ENCODE measurements around the gene GUCA1A. TPM values are rescaled to one million over a fixed set of nuclear protein-coding genes. Genes with fewer than 3 reads are reported as not detected.

Gene GUCA1A
- total and polyA plus RNA-seq, 2 of the 4 experiments (the other 2 are of a cell fraction): 0.18 to 0.32 TPM

- no peaks in the 10 kb centered on the region for H4K20me1 ChIP-seq (ENCODE audit: insufficient read depth, low read length)
- no peak overlapping the region for H2BK20ac ChIP-seq (ENCODE audit: low read depth, low read length)
- H3K4me1 ChIP-seq (ENCODE audit: control insufficient read depth, insufficient read depth, low read length): peaks cover 3% of the 10 kb centered on the region; the same call in 1 of the 2 replicates
- no peak for ATAC-seq (ENCODE audit: low read depth)
- H3K36me3 ChIP-seq (ENCODE audit: control insufficient read depth, insufficient read depth, low read length): no peaks in the 10 kb centered on the region
- no peak overlapping the region for H3K4me2 ChIP-seq (ENCODE audit: low read depth, low read length)
- H3K4me3 ChIP-seq (ENCODE audit: insufficient read depth, low read depth, low read length): no peak overlapping the region
- H3K9me1 ChIP-seq (ENCODE audit: insufficient read depth, low read length): no peaks in the 10 kb centered on the region; the same call in 1 of the 2 replicates
- no peak for DNase-seq
- peak overlapping the region; percentile 72 for H2AK9ac ChIP-seq (replicated peaks; ENCODE audit: low read depth, low read length, poor library complexity)
- no peak overlapping the region for H4K5ac ChIP-seq (ENCODE audit: low read depth, low read length)
- no peak overlapping the region for H2AK5ac ChIP-seq (ENCODE audit: low read depth, low read length)
- H3K23ac ChIP-seq (ENCODE audit: low read depth, low read length): no peak overlapping the region
- H2AFZ ChIP-seq (replicated peaks; ENCODE audit: low read length, poor library complexity): no peak overlapping the region
- H3K56ac ChIP-seq (ENCODE audit: extremely low read depth, insufficient read depth, low read length): no peak overlapping the region
- H3K14ac ChIP-seq (replicated peaks; ENCODE audit: low read depth, low read length): no peak overlapping the region
- intact Hi-C loops (cut with micrococcal nuclease) (no loop called here), dilution Hi-C loops (cut with HindIII; ENCODE audit: low sequenced_read_pairs, unreplicated experiment) (no loop called here), in situ Hi-C loops (cut with MboI; ENCODE audit: low sequenced_read_pairs) (no loop called here)
- TF ChIP-seq MXI1 (IDR thresholded peaks at IDR 0.05; ENCODE audit: borderline replicate concordance, low read depth, low read length) (no peak), BHLHE40 (IDR thresholded peaks at IDR 0.05; ENCODE audit: low read depth, low read length) (no peak), CEBPB (IDR thresholded peaks at IDR 0.05; ENCODE audit: low read depth, low read length) (no peak), RFX5 (IDR thresholded peaks at IDR 0.05; ENCODE audit: low read depth, low read length) (no peak)
- no peak overlapping the region for H2BK120ac ChIP-seq (ENCODE audit: low read depth, low read length)
- H3K9me3 ChIP-seq (ENCODE audit: control insufficient read depth, insufficient read depth, low read length): no peaks in the 10 kb centered on the region
- H3K27ac ChIP-seq (ENCODE audit: insufficient read depth, low read length): no peak overlapping the region
- ChIA-PET POLR2A (ENCODE audit: unreplicated experiment) (no interaction called here), CTCF (interaction anchor here (0.6 kb wide), 1 partner anchor 20 kb away, joined by 3 read pairs; no protein-coding TSS in a partner anchor)
- H2BK5ac ChIP-seq (ENCODE audit: low read depth, low read length, poor library complexity, severe bottlenecking): no peak overlapping the region
- no peak overlapping the region for H3K9ac ChIP-seq (ENCODE audit: low read depth, low read length)
- no peak overlapping the region; the same call in 2 of the 3 replicates for H2BK15ac ChIP-seq (ENCODE audit: low read depth, low read length)
- H3K27me3 ChIP-seq (ENCODE audit: control insufficient read depth, insufficient read depth, low read length): peaks cover 12% of the 10 kb centered on the region
- no peak overlapping the region for H4K8ac ChIP-seq (ENCODE audit: low read depth in 2 of 2, low read length in 2 of 2)
- H3K79me1 ChIP-seq (ENCODE audit: low read depth in 1 of 2, low read length in 2 of 2): no peaks in the 10 kb centered on the region
- no peak overlapping the region for H3K4ac ChIP-seq (ENCODE audit: low read depth, low read length)
- no TSS peak for BruUV-seq (replicated peaks)
- no peak overlapping the region for H3K18ac ChIP-seq (ENCODE audit: low read depth, low read length)
- H4K91ac ChIP-seq (ENCODE audit: insufficient read depth, low read depth, low read length): no peak overlapping the region
- 75% methylated on average over 2 of the region's 3 CpGs; no CpG with 5 or more reads in 1 of the 2 experiments for WGBS, 2 experiments (ENCODE audit: extremely low coverage in 2 of 2, insufficient read length in 1 of 2)
These were observed 16.5 kb upstream of the GUCA1A start for GRCh38 chr6:42156638-42157037.

All from IMR-90 (cell line).